Measurements from ENCODE around the gene RSPH3.
A peak's percentile ranks its signal among the peaks of the same experiment; 100 is the strongest.
"Not testable (repeated sequence)": the region's sequence is repeated elsewhere in the genome, so short reads cannot be mapped to it uniquely, and the experiment has no call there.

RSPH3 gene

DNA sequence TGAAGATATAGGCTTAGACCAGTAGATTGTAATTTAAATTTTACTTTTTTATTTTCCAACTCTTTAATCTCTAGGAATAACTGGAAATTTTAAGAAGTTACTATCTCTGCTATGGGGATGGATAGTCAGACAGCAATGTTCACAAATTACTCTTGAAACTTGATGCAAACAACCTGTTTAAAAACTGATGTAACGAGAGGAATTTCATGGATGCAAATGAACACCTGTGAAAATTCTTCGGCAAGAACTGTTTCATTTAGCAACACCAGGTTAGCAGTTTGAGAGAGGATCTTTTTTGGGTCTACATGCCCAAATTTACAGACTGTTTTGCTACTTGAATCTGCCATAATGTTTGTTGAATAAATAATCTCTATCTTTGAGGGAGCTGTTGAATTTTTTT is 20.0 kb upstream of the RSPH3 start:
- DNase-seq, result no peak

DNA sequence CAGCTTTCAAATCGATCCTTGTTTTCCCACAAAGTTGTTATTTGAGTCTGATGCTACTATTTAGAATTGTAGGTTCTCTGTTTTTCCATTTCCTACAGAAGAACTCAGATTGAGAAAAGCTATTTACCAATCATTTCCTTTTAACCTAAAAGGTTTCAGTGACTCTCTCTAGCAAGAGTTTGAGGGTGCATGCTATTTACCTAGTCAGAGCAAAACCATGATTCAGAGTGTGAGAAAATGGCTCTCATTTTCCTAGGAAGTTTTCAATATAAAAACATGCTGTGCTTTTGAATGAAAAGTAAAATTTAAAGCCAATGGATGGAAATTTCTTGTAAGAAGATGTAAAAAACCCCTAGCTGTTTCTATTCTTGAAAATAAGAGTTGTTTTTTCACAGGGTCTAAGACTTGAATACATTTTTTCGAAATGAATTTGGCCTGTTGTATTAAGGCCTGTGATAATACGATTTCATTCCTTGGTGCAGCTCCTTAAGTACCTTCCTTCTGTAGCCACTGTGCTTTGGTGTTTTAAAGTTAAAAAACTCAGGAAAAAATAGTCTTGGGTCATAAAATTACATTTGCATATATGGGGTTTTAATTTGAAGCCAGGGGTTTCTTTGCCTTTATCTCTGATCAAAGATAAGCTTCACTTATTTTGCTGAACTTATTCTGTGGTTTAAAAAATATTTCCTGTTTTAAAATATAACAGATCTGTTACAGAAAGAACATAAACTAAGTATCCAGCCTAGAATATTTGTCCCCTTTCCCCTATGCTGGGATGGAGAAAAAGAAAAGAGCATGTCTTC is 18.0 kb upstream of the RSPH3 start:
- no peak for DNase-seq

DNA sequence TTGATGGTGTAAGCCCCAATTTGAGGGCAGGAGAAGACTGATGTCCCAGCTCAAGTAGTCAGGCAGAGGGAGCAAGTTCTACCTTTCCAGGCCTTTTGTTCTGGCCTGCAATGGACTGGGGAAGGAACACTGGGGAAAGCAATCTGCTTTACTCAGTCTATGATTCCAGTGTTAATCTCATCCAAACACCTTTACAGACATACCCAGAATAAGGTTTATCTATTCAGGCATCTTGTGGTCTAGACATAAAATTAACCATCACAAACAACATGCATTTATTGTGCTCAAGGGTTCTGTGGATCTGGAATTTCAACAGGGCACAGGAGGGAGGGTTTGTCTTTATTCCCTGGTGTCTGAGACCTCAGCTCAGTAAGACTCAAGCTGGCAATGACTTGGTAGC is 14.4 kb upstream of the RSPH3 start:
- DNase-seq, result no peak

DNA sequence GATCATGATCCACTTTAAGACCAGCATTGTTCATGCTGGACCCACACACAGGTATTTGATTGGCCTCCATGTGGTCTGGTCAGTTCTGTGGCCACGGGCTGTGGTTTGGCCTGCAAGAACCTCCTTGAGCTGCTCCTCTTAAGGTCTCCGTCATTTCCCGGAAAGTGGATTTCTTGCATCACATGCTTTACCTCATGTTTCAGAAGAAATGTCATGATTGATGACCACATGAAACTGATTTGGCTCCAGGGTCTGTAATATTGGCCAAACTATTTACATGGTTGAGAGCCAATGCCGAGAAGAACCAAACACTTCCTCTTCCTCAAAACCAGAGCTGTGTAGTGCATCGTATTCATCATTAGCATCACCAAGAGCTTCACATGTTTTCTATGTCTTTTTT is 13.2 kb upstream of the RSPH3 start:
- DNase-seq, result no peak

DNA sequence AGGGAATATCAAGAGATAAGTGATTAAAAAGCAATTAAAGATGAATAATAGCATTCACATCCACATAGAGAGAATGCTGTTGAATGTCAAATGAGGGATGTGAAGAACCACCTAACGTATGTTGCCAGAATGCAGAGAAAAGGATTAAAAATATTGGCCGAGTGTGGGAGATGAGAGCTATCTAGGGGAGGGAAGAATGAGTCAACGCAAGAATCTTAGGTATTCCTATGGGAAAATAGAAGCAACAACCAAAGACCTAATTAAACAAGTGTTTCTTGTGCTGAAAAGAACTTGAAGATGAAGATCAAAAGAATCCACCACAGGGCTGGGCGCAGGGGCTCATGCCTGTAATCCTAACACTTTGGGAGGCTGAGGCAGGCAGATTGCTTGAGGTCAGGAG is 12.2 kb upstream of the RSPH3 start:
- DNase-seq, result no peak

DNA sequence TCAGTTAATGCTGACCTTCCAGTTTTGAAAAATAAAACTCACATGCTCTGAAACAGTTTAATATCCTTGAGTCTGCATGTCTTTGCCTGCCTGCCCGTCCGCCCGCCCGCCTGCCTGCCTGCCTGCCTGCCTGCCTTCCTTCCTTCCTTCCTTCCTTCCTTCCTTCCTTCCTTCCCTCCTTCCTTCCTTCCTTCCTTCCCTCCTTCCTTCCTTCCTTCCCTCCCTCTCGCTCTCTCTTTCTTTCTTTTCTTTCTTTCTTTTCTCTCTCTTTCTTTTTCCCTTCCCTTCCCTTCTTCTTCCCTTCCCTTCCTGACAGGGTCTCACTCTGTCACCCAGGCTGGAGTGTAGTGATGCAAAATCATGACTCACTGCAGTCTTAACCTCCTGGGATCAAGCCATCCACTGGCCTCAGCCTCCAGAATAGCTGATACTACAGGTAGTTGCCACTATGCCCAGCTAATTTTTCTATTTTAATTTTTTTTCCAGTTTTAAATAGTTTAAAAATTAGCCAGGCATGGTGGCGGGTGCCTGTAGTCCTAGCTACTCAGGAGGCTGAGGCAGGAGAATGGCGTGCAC is 10.1 kb upstream of the RSPH3 start:
- DNase-seq, result not testable (repeated sequence)

DNA sequence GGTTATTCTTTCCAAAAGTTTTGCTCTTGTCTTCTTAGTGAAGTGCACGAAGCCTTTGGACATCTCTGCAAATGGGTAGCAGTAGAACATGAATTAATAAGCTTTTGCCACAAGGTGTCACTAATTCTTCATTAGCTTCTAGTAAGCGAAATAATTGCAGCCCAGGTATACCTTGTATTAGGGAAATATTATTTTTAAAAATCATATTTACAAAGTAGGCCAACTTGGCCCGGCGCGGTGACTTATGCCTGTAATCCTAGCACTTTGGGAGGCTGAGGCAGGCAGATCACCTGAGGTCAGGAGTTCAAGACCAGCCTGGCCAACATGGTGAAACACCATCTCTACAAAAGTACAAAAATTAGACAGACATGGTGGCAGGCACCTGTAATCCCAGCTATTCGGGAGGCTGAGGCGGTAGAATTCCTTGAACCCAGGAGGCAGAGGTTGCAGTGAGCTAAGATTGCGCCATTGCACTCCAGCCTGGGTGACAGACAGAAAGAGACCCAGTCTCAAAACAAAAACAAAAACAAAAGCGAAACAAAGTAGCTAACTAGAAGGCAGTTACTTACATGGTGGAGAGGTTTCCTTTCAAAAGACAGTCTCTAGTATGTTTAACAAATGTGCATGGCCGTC is 8.8 kb upstream of the RSPH3 start:
- no peak for DNase-seq

DNA sequence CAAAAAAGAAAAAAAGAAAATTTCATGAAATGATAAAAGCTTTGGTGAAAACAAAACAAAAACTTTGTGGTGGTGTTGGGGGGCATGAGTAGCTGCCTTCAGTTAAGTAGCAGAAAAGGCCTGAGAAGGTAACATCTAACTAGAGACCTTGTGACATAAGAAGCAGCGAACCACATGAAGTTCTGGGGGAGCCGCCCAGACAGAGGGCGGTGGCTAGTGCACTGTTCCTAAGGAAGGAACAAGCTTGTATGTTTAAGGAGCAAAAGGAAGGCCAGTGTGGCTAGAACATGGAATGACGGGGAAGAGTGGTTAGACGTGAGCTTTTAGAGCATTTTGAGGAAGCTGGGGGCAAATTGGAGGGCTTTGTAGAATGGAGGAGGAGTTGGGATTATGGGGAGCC is 7.5 kb upstream of the RSPH3 start:
- no peak for DNase-seq

DNA sequence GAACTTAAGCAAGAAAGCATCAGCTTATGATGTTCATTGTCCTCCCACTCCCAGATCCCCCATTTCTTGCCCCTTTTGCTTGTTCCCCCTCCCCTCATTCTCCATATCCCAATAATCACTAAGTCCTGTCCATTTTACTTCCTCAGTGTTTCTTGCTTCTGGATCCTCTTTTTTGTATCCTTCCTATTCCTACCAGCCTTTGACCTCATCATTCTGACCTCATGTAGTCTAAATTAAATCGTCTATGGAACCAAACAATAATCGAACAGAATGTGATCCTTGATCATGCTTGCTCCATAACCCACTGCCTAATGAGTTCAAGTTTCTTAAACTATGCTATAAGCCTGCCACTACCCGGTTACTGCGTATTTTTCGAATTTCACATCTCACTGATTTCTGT is 5.4 kb upstream of the RSPH3 start:
- DNase-seq, result no peak

DNA sequence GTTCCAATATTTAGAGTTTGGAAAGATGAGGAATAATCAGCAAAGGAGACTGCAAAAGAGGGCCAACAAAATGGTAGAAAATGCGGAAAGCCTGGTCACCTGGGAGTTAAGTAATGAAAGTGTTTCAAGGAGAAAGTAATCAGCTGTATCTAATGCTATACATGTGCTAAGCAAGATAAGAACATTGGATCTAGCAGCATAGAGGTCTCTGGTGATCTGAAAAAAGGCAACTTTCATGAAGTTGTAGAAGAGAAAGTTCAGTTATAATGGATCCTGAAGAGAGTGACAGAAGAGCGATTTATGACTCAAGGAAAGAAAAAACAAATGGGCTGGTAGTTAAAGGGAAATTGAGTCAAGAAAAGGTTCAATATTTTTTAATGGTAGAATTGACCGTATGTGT is 4.6 kb upstream of the RSPH3 start:
- no peak for DNase-seq

DNA sequence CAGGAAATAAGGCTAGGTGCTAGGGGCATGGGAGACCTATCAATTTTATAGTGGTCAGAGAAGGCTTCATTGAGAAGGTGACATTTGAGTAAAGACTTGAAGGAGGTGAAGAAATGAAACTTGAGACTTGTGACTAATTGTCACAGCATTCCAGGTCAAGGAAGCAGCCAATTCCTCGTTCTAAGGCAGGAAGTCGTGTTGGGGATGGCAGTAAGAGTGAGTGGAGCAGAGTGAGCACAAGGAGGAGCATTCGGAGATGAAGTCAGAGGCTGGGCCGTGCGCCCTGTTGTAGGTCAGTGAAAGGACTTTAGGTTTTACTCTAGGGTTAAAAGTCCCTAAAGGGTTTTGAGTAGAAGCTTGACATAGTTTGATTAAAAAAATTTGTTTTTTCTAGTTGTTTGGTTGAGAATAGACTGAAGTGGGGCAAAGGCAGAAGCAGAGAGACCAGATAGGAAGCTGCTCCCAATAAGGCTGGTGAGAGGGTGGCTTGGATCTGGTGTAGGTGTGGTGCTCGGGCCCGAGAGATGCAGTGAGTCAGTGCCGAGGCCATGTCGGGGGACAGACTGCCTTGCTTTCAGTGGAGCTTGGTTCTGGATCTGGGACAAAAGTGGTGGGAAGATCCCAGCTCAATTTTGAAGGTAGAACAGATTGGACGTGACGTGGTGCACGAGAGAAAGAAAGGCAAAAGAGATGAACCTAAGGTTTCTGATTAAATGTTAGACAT is 2.6 kb upstream of the RSPH3 start:
- no peak for DNase-seq

DNA sequence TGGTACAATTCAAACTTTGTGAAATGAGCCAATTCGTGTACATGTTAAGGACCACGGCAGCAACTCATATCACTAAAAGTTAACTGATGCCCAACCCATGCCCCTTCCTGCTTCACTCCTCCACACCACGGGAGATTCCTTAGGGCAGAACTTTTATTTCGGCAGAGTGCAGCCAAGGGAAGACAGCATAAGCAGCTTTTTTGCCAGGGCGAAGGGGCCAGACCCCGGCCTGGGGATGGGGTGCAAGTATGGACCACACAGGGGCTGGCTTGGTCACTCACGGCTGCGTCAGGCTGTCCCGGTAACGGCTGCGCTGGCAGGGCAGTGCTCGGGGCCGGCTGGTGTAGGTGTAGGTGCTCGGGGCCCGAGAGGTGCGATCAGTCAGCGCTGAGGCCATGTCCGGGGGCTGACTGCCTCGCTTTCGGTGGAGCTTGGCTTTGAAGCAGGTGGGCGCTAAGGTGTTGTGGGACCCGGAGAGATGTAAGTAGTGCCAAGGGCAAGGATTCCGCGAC is 792 bp downstream of the RSPH3 start:
- no peak for DNase-seq

DNA sequence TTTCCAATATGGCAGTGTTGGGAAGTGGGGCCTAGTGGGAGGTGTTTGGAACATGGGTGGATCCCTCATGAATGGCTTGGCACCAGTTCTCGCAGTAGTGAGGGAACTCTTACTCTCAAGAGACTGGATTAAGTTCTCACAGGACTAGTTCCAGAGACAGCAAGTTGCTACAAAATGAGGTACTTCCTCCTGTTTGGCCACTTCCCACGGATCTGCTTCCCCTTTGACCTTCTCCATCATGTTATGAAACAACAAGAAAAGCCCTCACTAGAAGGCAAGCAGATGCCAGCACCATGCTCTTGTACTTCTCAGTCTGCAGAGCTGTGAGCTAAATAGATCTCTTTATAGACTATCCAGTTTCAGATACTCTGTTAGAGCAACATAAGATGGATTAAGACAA is 3.1 kb downstream of the RSPH3 start:
- DNase-seq, result no peak

DNA sequence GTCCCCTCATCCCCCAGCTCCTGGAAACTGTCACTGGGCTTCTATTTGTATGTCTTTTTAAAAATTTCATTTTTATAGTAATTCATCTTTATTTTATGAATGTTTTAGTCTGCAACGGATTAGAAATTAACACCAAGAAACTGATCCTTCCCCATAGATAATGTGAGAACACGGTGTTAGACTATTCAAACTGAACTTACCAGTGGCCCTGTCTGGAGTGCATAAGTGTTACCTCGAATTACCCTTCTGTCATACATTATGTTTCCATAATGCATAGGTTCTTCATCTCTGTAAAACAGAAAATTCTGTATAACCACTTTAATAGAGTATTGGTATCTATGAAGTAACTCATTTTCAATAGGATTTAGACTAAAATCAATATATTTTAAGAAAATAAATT is 6.4 kb downstream of the RSPH3 start:
- DNase-seq, result no peak

DNA sequence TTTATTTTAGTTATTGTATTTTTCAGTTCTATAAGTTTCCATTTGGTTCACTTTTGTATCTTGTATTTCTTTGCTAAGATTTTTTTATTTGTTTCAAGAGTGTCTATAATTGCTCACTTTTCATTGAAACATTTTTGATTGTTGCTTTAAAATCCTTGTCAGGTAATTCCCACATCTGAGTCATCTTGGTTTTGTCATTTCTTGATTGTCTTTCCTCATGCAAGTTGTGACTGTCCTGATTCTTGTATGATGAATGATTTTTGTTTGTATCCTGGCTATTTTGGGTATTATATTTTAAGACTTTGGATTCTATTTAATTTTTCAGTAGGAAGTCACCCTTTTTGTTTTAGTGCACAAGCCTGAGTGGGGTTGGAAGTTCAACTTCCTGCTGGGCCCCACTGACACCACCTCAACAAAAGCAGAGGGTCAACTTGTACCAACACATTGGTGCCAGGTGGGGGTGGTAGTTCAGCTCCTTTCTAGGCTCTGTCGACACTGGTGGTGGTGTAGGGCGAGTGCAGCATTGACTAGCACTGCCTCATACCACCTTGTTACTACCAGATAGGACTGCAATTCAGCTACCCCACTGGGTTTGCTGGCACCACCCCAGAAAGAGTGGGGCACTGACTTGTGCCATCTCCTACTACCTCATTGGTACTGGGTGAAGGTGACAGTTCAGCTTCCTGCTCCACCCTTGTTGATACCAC is 8.8 kb downstream of the RSPH3 start:
- DNase-seq, result peak; percentile 21

DNA sequence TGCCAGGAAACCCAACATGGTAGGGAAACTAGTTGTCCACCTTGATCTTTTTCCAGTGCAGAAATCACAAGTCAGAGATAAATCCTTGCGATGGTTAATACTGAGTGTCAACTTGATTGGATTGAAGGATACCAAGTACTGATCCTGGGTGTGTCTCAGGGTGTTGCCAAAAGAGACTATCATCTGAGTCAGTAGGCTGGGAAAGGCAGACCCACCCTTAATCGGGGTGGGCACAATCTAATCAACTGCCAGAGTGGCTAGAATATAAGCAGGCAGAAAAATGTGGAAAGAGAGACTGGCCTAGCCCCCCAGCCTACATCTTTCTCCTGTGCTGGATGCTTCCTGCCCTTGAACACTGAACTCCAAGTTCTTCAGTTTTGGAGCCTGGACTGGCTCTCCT is 10.3 kb downstream of the RSPH3 start:
- not testable (repeated sequence) for DNase-seq

DNA sequence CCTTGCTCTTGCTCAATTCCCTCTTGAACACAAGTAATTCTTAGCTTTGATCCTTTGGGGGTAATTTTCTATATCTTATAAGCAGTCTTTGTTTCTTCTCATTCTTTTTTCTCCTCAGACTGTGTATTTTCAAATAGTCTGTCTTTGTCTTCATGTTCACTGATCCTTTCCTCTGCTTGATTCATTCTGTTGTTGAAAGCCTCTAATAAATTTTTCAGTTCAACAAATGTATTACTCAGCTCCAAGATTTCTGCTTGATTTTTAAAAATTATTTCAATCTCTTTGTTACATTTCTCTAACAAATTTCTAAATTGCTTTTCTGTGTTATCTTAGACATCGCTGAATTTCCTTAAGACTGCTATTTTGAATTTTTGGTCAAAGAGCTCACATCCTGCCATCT is 11.5 kb downstream of the RSPH3 start:
- DNase-seq, result no peak

DNA sequence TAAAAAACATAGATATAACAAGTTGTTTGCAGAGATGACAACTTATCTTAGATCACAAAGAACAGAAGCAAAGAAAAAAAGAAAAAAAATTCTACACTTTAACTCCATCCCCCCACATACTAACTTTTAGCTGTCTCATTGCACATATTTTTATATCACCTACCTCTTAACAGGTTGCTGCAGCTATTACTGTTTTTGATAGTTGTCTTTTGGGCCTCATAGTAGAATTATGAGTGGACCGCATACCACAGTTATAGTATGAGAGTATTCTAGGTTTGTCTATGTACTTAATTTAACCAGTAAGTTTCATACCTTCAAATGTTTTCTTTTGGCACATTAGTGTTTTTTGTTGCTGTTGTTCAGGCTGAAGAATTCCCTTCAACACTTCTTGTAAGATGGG is 12.3 kb downstream of the RSPH3 start:
- no peak for DNase-seq

DNA sequence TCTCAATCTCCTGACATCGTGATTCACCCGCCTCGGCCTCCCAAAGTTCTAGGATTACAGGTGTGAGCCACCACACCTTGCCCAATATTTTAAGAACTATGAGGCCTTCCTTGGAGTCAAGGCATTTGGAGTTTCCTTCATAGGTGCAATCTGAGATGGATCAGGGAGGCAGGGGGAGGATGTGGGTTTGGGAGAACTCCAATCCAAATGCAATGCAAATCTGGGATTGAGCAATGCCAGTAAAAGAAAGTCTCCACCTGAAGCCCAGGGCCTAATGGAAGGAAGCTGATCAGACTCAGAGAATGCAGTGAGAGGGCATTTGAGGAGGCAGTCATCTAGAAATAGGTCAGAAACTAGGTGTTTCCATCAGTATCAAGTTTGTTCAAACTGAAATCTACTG is 21.2 kb downstream of the RSPH3 start:
- DNase-seq, result no peak

DNA sequence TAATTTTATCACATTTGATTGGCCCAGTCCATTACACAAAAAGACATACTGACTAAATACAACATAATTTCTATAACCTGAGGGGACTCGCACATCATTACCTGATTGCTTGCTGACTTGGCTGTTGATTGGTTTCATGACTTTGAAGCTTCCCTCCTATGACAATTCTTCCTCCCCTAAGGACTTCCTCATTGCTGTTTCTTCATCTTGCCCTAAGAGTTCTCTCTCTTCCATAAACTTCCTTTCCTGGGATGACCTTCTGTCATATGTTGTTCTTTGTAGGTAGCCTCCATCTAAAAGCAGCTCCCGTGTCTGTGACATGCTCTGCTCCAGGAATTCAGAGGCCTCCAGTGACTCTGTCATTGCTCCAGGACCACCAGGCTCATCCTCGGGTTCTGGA is 22.6 kb downstream of the RSPH3 start:
- DNase-seq, result no peak

DNA sequence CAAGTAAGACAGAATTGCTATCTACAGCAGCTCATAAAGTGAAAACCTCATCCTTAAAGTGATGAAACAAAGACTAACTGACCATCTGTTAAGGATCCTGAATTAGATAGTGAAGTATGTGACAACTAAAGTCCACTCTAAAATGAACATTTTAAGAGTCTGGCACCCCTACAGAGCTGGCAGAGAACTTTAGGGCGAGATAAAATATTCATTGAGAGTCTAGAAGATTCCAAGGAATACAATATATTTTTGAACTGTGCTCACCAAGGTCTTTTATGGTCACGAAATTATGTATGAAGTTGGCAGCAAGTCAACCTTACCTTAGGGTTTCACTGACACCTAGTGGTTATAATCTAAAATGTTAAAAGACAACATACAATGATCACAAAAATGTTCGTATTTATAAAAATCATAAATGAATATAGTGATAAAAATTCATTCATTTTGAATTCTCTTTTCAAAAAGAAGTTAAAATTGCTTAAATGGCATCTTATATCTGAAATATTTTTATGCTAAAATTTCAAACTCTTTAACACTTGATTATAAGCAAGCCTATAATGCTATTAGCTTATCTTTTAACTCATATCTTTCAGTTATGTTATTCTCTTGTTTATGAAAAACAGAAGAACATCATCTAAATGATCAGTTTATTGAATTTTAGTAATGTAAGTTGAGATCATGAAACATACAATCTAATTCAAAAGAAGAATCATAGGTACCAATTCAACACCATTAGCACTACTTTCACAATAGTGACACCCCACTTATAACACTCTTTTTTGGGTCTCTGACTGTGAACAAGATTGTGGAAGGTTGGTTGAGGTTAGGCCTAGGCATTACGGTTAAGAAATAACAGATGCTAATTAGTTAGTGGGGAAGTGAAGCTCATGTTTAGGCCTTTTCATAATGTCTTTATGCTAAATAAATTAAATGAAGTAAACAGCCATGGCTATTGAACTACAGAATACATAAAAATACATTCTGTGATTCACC is 27.5 kb downstream of the RSPH3 start:
- no peak for DNase-seq
